Smooth muscle cell (in vitro differentiated cells): ENCODE results near the gene SLC20A1. TPM values are rescaled to one million over a fixed set of nuclear protein-coding genes. Genes with fewer than 3 reads are reported as not detected.

ENCODE experiments used
- DNase-seq: peaks from one replicate; lab custom pipeline; 2025; ENCODE audit not compliant: unreplicated experiment; lab: John Stamatoyannopoulos, UW
- H2AFZ ChIP-seq: fragments of 200-600 bp; sonication (generic); 2 replicates; pipeline ENCODE4 v1.6.0; 2016; ENCODE audit warnings: antibody characterized with exemption, low read depth, mild to moderate bottlenecking
- H3F3A ChIP-seq: fragments of 200-600 bp; sonication (generic); 2 replicates; pipeline ENCODE4 v1.6.0; 2017; ENCODE audit warnings: antibody characterized with exemption, low read depth
- H3K27ac ChIP-seq: fragments of 200-600 bp; sonication (generic); 2 replicates; pipeline ENCODE4 v1.5.1; 2016; ENCODE audit warnings: low read depth, mild to moderate bottlenecking
- H3K27me3 ChIP-seq: fragments of 200-600 bp; sonication (generic); 2 replicates; pipeline ENCODE4 v1.6.1; 2016; ENCODE audit warnings: low read depth, mild to moderate bottlenecking
- H3K36me3 ChIP-seq: fragments of 200-600 bp; sonication (generic); 2 replicates; pipeline ENCODE4 v1.5.1; 2016; ENCODE audit warnings: low read depth
- H3K4me1 ChIP-seq: fragments of 200-600 bp; sonication (generic); 2 replicates; pipeline ENCODE4 v1.5.1; 2016; ENCODE audit warnings: low read depth
- H3K4me2 ChIP-seq: fragments of 200-600 bp; sonication (generic); 2 replicates; pipeline ENCODE4 v1.6.0; 2016; ENCODE audit warnings: mild to moderate bottlenecking
- H3K4me3 ChIP-seq: fragments of 200-600 bp; sonication (generic); 2 replicates; pipeline ENCODE4 v1.5.1; 2016; ENCODE audit warnings: mild to moderate bottlenecking
- H3K79me2 ChIP-seq: fragments of 200-600 bp; sonication (generic); 2 replicates; pipeline ENCODE4 v1.6.0; 2016; ENCODE audit warnings: low read depth, mild to moderate bottlenecking
- H3K9ac ChIP-seq: fragments of 200-600 bp; sonication (generic); 2 replicates; pipeline ENCODE4 v1.6.0; 2016; ENCODE audit warnings: low read depth
- H3K9me3 ChIP-seq: fragments of 200-600 bp; sonication (generic); replicated peaks from 2 replicates; pipeline ENCODE4 v1.5.1; 2016; ENCODE audit warnings: low read depth
- H4K20me1 ChIP-seq: fragments of 200-600 bp; sonication (generic); 2 replicates; pipeline ENCODE4 v1.6.0; 2016; ENCODE audit warnings: low read depth
- CTCF ChIP-seq: fragments of 200-600 bp; sonication (generic); IDR thresholded peaks from 2 replicates; pipeline ENCODE4 v1.5.1; 2017; ENCODE audit warnings: borderline replicate concordance, mild to moderate bottlenecking, antibody characterized with exemption; ENCODE audit not compliant: insufficient read depth, poor library complexity, severe bottlenecking
- WGBS: methylation state at CpG from one replicate; pipeline ENCODE4 v1.1.7; 2016; ENCODE audit warnings: low lambda C conversion rate; 5-methylcytosine and 5-hydroxymethylcytosine counted together
- polyA plus RNA-seq: library from polyadenylated mRNA; unstranded; fragments of >200 nt; fragmentation: Nextera tagmentation; extraction: Ambion mirVana; gene quantifications from 2 replicates; pipeline ENCODE4 v1.2.1, GENCODE V29; 2016
- total RNA-seq: library from RNA; depleted of rRNA; stranded (reverse); fragments of >200 nt; gene quantifications from 2 replicates; pipeline ENCODE4 v1.2.3, GENCODE V29; 2014

The SLC20A1 gene
- total and polyA plus RNA-seq, 2 experiments from 2014 or later = 93.4 to 106 TPM

- no peak for TF ChIP-seq CTCF
- H3K4me2 ChIP-seq = no peak overlapping the region
Observed at GRCh38 chr2:112683550-112684414, 38.0 kb downstream of the SLC20A1 start.

DNA sequence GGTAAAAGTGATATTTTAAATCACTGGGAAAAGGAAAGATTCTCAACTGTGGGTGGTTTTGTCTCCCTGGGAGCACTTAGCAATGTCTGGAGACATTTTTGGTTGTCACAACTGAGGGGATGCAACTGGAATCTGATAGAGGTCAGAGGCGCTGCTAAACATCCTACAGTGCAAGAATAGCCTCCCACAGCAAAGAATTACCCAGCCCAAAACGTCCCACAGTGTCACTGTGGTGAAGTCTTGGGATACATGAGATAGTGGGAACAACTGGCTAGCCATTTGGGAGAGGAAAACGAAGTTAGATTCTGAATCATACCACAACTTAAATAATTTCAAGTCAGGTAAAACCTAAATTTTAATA, 38.7 kb downstream of the SLC20A1 start:
- no peak for TF ChIP-seq CTCF
- H3F3A ChIP-seq = no peaks in the 10 kb centered on the region
- H3K4me2 ChIP-seq = no peak overlapping the region
- H4K20me1 ChIP-seq = no peaks in the 10 kb centered on the region
- no peak overlapping the region for H3K27ac ChIP-seq
- H3K36me3 ChIP-seq = no peaks in the 10 kb centered on the region
- no peaks in the 10 kb centered on the region for H3K9me3 ChIP-seq
- H2AFZ ChIP-seq = no peak overlapping the region
- H3K4me3 ChIP-seq = no peak overlapping the region
- WGBS = 68% methylated on average over 3 of the region's 3 CpGs
- H3K27me3 ChIP-seq = no peaks in the 10 kb centered on the region
- no peak overlapping the region for H3K9ac ChIP-seq
- H3K4me1 ChIP-seq = no peaks in the 10 kb centered on the region
- no peak for DNase-seq
- H3K79me2 ChIP-seq = no peaks in the 10 kb centered on the region

More at GRCh38 chr2:112683550-112684414, 38.0 kb downstream of the SLC20A1 start:
- 85% methylated on average over 12 of the region's 12 CpGs for WGBS
- no peaks in the 10 kb centered on the region for H3K36me3 ChIP-seq
- no peak overlapping the region for H3K27ac ChIP-seq
- no peak for DNase-seq
- H3K79me2 ChIP-seq = no peaks in the 10 kb centered on the region
- H4K20me1 ChIP-seq = no peaks in the 10 kb centered on the region
- no peaks in the 10 kb centered on the region for H3K9me3 ChIP-seq
- H2AFZ ChIP-seq = no peak overlapping the region
- H3K9ac ChIP-seq = no peak overlapping the region
- H3K4me3 ChIP-seq = no peak overlapping the region
- H3K27me3 ChIP-seq = no peaks in the 10 kb centered on the region
- H3F3A ChIP-seq = no peaks in the 10 kb centered on the region
- H3K4me1 ChIP-seq = no peaks in the 10 kb centered on the region

DNA sequence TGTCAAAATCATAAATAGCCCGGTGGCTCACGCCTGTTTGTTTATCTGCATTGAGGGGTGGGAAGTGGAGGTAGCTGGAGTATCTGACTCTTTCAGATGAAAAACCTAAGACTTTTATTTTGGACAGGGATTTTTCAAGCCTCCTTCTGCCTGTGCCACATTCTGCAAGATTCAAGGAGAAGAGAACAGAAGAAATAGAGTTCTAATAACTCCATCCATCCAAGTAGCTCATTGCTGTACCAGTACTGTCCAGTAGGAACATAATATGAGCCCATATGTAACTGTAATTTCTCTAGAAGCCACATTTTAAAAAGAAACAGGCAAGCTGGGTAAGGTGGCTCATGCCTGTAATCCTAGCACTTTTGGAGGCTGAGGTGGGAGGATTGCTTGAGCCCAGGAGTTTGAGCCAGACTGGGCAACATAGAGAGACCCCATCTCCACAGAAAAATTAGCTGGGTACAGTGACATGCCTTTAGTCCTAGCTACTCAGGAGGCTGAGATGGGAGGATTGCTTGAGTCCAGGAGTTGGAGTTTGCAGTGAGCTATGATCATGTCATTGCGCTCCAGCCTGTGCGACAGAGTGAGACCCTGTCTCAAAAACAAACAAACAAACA, 39.6 kb downstream of the SLC20A1 start:
- no peaks in the 10 kb centered on the region for H4K20me1 ChIP-seq
- DNase-seq = no peak
- no peaks in the 10 kb centered on the region for H3K79me2 ChIP-seq
- no peaks in the 10 kb centered on the region for H3F3A ChIP-seq
- no peak overlapping the region for H3K4me3 ChIP-seq
- peak; percentile 22 for TF ChIP-seq CTCF
- H3K4me1 ChIP-seq = no peaks in the 10 kb centered on the region
- no peaks in the 10 kb centered on the region for H3K27me3 ChIP-seq
- 92% methylated on average over 4 of the region's 4 CpGs for WGBS
- H2AFZ ChIP-seq = no peak overlapping the region
- no peak overlapping the region for H3K4me2 ChIP-seq
- H3K9me3 ChIP-seq = no peaks in the 10 kb centered on the region
- no peaks in the 10 kb centered on the region for H3K36me3 ChIP-seq
- H3K9ac ChIP-seq = no peak overlapping the region
- H3K27ac ChIP-seq = no peak overlapping the region
